Kidney epithelial cell (primary cell): ENCODE measurements around the gene FTL. TPM values are rescaled to one million over a fixed set of nuclear protein-coding genes. Genes with fewer than 3 reads are reported as not detected.

ENCODE experiments used
- DNase-seq: peaks from one replicate; pipeline ENCODE4 v3.0.0-alpha.2; 2010; ENCODE audit warnings: low read depth
- H3K27me3 ChIP-seq: 2 replicates; pipeline ENCODE4 v1.6.0; 2011; ENCODE audit warnings: low read length; ENCODE audit not compliant: control insufficient read depth, insufficient read depth
- H3K36me3 ChIP-seq: 2 replicates; pipeline ENCODE4 v1.5.1; 2011; ENCODE audit warnings: low read length; ENCODE audit not compliant: control insufficient read depth, insufficient read depth
- H3K4me3 ChIP-seq: 2 replicates; pipeline ENCODE4 v1.5.1; 2011; ENCODE audit warnings: low read depth, mild to moderate bottlenecking, control low read depth, low read length
- CTCF ChIP-seq: IDR thresholded peaks from 2 replicates; pipeline ENCODE4 v1.5.1; 2011; ENCODE audit warnings: mild to moderate bottlenecking, moderate library complexity, low read length, control low read depth, inconsistent platforms; ENCODE audit not compliant: insufficient read depth, poor library complexity, severe bottlenecking
- total RNA-seq: library from RNA; depleted of rRNA; stranded (reverse); fragments of >200 nt; gene quantifications from 2 replicates; pipeline ENCODE4 v1.2.3, GENCODE V29; 2015

FTL gene
- total RNA-seq, 1 donor from 2014 or later = 2,415 TPM

DNA sequence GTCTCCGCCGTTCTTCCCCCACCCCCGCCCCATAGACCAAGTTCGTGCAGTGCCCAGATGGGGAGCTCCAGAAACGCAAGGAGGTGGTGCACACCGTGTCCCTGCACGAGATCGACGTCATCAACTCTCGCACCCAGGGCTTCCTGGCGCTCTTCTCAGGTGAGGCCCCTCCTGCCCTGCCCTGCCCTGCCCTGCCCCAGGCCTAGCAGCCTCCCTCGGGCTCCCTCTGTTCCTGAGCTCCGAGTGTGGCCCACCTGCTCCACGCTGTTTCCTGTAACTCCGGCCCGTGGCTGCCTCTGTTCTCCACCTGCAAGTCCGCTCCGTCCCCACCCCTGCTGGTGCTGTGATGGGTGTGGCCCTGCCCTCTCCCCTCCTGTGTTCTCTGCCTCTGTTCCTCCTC lies 45.3 kb downstream of the FTL start:
- no peak for TF ChIP-seq CTCF
- DNase-seq = no peak
- Histone ChIP-seq H3K36me3 (peaks cover 2% of the 10 kb centered on the region), H3K4me3 (no peak overlapping the region), H3K27me3 (no peaks in the 10 kb centered on the region)

DNA sequence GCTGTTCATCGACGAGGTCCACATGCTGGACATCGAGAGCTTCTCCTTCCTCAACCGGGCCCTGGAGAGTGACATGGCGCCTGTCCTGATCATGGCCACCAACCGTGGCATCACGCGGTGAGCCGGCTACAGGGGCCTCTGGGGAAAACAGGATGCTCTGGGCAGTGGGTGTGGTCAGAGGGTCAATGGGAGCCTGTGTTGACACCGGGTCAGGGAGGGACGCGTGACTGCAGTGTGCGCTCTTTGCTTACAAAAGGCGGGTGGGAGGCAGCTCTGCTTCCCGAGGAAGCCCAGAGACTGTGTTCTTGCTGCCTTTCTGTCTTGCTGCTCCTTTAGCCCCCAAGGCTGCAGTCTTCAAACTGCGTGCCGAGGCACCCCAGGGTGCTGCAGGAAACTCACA lies 46.1 kb downstream of the FTL start:
- H3K4me3 ChIP-seq = no peak overlapping the region
- peaks cover 2% of the 10 kb centered on the region for H3K36me3 ChIP-seq
- H3K27me3 ChIP-seq = no peaks in the 10 kb centered on the region
- no peak for DNase-seq
- TF ChIP-seq CTCF = no peak

DNA sequence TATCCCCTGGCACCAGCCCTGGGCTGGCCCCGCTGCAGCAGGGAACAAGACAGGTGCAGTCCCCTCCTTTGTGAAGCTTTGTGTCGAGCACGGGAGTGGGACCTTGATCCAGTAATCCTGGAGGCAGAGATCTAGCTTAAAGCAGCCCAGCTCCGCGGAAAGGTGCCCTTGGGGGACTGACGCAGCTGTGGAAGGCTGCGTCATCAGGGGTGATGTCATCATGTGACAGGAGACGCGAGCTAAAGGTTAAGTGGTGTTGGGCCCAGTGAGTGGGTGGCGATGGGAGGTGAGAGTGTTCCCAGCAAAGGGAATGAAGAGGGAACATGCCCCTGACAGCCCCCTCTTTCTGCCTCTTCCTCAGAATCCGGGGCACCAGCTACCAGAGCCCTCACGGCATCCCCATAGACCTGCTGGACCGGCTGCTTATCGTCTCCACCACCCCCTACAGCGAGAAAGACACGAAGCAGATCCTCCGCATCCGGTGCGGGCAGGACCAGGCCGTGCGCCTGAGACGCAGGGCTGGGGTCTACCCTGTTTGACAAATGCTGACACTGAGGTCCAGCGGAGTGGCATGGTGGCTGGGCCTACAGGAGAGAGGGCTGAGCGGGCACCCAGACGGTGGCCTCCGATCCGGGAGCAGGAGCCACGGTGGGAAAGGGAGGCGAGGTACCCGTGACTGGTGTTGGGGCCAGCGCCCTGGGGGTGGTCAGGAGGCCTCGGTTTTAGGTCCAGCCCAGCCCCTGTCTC lies 49.2 kb downstream of the FTL start:
- TF ChIP-seq CTCF = no peak
- DNase-seq = no peak
- peaks cover 2% of the 10 kb centered on the region for H3K36me3 ChIP-seq
- H3K4me3 ChIP-seq = no peak overlapping the region
- no peaks in the 10 kb centered on the region for H3K27me3 ChIP-seq

DNA sequence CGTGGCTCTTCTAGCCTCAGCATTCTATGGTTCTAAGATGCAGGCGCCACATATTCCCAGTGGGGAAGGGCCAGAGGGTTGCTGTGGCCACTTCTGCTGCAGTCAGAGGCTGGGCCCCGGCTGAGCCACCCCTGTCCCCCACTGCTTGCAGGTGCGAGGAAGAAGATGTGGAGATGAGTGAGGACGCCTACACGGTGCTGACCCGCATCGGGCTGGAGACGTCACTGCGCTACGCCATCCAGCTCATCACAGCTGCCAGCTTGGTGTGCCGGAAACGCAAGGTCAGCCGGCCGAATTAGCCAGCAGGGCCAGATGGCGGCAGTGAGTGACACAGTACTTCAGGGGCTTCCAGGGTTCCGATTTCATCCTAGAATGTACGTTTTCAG lies 49.8 kb downstream of the FTL start:
- DNase-seq = no peak
- TF ChIP-seq CTCF = no peak
- Histone ChIP-seq H3K36me3 (peaks cover 2% of the 10 kb centered on the region), H3K27me3 (no peaks in the 10 kb centered on the region), H3K4me3 (no peak overlapping the region)

GRCh38 chr19:49016067-49016839 lies 51.1 kb downstream of the FTL start:
- H3K36me3 ChIP-seq = peaks cover 2% of the 10 kb centered on the region
- H3K4me3 ChIP-seq = no peak overlapping the region
- no peaks in the 10 kb centered on the region for H3K27me3 ChIP-seq
- TF ChIP-seq CTCF = no peak
- DNase-seq = no peak

Other genes with a start within 250 kb of the FTL start
- gene MAMSTR, start 245.6 kb upstream of the FTL start, total RNA-seq = 1.0 and 1.3 TPM in 2 replicates
- gene RASIP1, start 224.7 kb upstream of the FTL start, total RNA-seq = 3.8 and 4.8 TPM in 2 replicates
- 0.25 TPM in 1 of 2 replicates, not detected in the other for gene IZUMO1, start 218.4 kb upstream of the FTL start, total RNA-seq
- 10.4 and 12.3 TPM in 2 replicates for gene FUT1, start 212.7 kb upstream of the FTL start, total RNA-seq
- gene FGF21, start 209.8 kb upstream of the FTL start, total RNA-seq = 0.13 TPM in 1 of 2 replicates, not detected in the other
- gene BCAT2, start 154.3 kb upstream of the FTL start, total RNA-seq = 47.7 and 56.8 TPM in 2 replicates
- gene HSD17B14, start 128.8 kb upstream of the FTL start, total RNA-seq = 10.2 and 15.0 TPM in 2 replicates
- 10.0 and 11.1 TPM in 2 replicates for gene PLEKHA4, start 96.7 kb upstream of the FTL start, total RNA-seq
- 225 and 233 TPM in 2 replicates for gene PPP1R15A, start 92.9 kb upstream of the FTL start, total RNA-seq
- gene TULP2, start 66.6 kb upstream of the FTL start, total RNA-seq = not detected in 2 replicates
- 248 and 260 TPM in 2 replicates for gene NUCB1, start 65.0 kb upstream of the FTL start, total RNA-seq
- 1.0 and 1.5 TPM in 2 replicates for gene DHDH, start 31.6 kb upstream of the FTL start, total RNA-seq
- 128 and 140 TPM in 2 replicates for gene BAX, start 10.4 kb upstream of the FTL start, total RNA-seq
- gene GYS1, start 28.0 kb downstream of the FTL start, total RNA-seq = 23.1 and 24.8 TPM in 2 replicates
- 174 and 177 TPM in 2 replicates for gene RUVBL2, start 28.6 kb downstream of the FTL start, total RNA-seq
- 8.2 and 8.4 TPM in 2 replicates for gene LHB, start 51.8 kb downstream of the FTL start, total RNA-seq
- gene CGB3, start 59.0 kb downstream of the FTL start, total RNA-seq = not detected in 2 replicates
- gene CGB2, start 66.6 kb downstream of the FTL start, total RNA-seq = 1.9 and 5.1 TPM in 2 replicates
- 13.7 and 15.3 TPM in 2 replicates for gene CGB1, start 71.6 kb downstream of the FTL start, total RNA-seq
- 0.89 TPM in 1 of 2 replicates, not detected in the other for gene CGB5, start 78.5 kb downstream of the FTL start, total RNA-seq
- gene CGB8, start 83.8 kb downstream of the FTL start, total RNA-seq = 3.3 and 7.4 TPM in 2 replicates
- gene CGB7, start 92.4 kb downstream of the FTL start, total RNA-seq = 5.5 and 14.4 TPM in 2 replicates
- gene NTF4, start 99.5 kb downstream of the FTL start, total RNA-seq = 0.58 TPM in 1 of 2 replicates, not detected in the other
- not detected in 2 replicates for gene KCNA7, start 107.4 kb downstream of the FTL start, total RNA-seq
- 108 and 135 TPM in 2 replicates for gene SNRNP70, start 120.1 kb downstream of the FTL start, total RNA-seq
- gene LIN7B, start 149.1 kb downstream of the FTL start, total RNA-seq = 3.4 and 5.8 TPM in 2 replicates
- gene C19orf73, start 153.8 kb downstream of the FTL start, total RNA-seq = 4.2 and 4.6 TPM in 2 replicates
- gene PPFIA3, start 154.2 kb downstream of the FTL start, total RNA-seq = 0.88 and 10.9 TPM in 2 replicates
- gene HRC, start 190.1 kb downstream of the FTL start, total RNA-seq = not detected in 2 replicates
- gene TRPM4, start 192.5 kb downstream of the FTL start, total RNA-seq = 13.5 and 16.7 TPM in 2 replicates